Activated T-helper 17 cell treated with anti-CD3 and anti-CD28 coated beads, Interleukin-2, amount 50 U/mL, for 72 hours (primary cell): ENCODE measurements around the gene ABHD11. TPM values are rescaled to one million over a fixed set of nuclear protein-coding genes. Genes with fewer than 3 reads are reported as not detected.
"Not testable (repeated sequence)": the region's sequence is repeated elsewhere in the genome, so short reads cannot be mapped to it uniquely, and the experiment has no call there.

Experiments used
- ATAC-seq: fragments of 150-1000 bp; cut with Tn5 transposase; replicated peaks from 2 replicates; pipeline ENCODE4 v1.10.0; 2021; ENCODE audit warnings: mild to moderate bottlenecking, moderate library complexity
- H3K27ac Mint-ChIP-seq: one replicate; pipeline ENCODE4 v1.8.0; 2022; ENCODE audit warnings: mixed read lengths
- H3K27me3 Mint-ChIP-seq: one replicate; pipeline ENCODE4 v1.8.0; 2022; ENCODE audit warnings: mixed read lengths
- H3K36me3 Mint-ChIP-seq: one replicate; pipeline ENCODE4 v1.8.0; 2022; ENCODE audit warnings: low read depth, mild to moderate bottlenecking, mixed read lengths
- H3K4me1 Mint-ChIP-seq: one replicate; pipeline ENCODE4 v1.8.0; 2022; ENCODE audit warnings: mixed read lengths
- H3K4me3 Mint-ChIP-seq: one replicate; pipeline ENCODE4 v1.8.0; 2022; ENCODE audit warnings: mild to moderate bottlenecking, mixed read lengths
- H3K9me3 Mint-ChIP-seq: one replicate; pipeline ENCODE4 v1.8.0; 2022; ENCODE audit warnings: mixed read lengths
- total RNA-seq, 2 donors: library from RNA; stranded (reverse); gene quantifications; one replicate each; pipeline ENCODE4 v1.2.3, GENCODE V29; 2022

Gene ABHD11
- 10 to 100 TPM; 11.9 to 21.2 TPM for total RNA-seq

GRCh38 chr7:73738612-73739386, at the start of gene ABHD11:
ABHD11 (minus strand) TSS chr7:73738802; CDS start chr7:73738770, 32 bp downstream.
- Mint-ChIP-seq H3K27me3 (no peaks in the 10 kb centered on the region), H3K4me3 (peak within 1 kb of the TSS; percentile 84), H3K4me1 (peaks cover 5% of the 10 kb centered on the region), H3K9me3 (no peaks in the 10 kb centered on the region), H3K27ac (peak within 1 kb of the TSS; percentile 81), H3K36me3 (peaks cover 9% of the 10 kb centered on the region)
- peak; percentile 94 for ATAC-seq

GRCh38 chr7:73787786-73788048, 49.1 kb upstream of the ABHD11 start:
- H3K27me3 Mint-ChIP-seq, H3K4me1 Mint-ChIP-seq, H3K27ac Mint-ChIP-seq, H3K36me3 Mint-ChIP-seq, H3K4me3 Mint-ChIP-seq, ATAC-seq, H3K9me3 Mint-ChIP-seq: not testable (repeated sequence)

GRCh38 chr7:73786588-73786987, 48.0 kb upstream of the ABHD11 start:
- no peaks in the 10 kb centered on the region for H3K9me3 Mint-ChIP-seq
- no peak for ATAC-seq
- no peak overlapping the region for H3K4me3 Mint-ChIP-seq
- no peaks in the 10 kb centered on the region for H3K36me3 Mint-ChIP-seq
- H3K27me3 Mint-ChIP-seq = no peaks in the 10 kb centered on the region
- H3K4me1 Mint-ChIP-seq = no peaks in the 10 kb centered on the region
- no peak overlapping the region for H3K27ac Mint-ChIP-seq

- Mint-ChIP-seq H3K9me3 (no peaks in the 10 kb centered on the region), H3K27me3 (peaks cover 6% of the 10 kb centered on the region), H3K4me1 (no peaks in the 10 kb centered on the region), H3K27ac (no peak overlapping the region), H3K4me3 (no peak overlapping the region), H3K36me3 (no peaks in the 10 kb centered on the region)
- ATAC-seq = no peak
These were observed 40.9 kb upstream of the ABHD11 start for GRCh38 chr7:73779517-73779916.

- no peak for ATAC-seq
- Mint-ChIP-seq H3K36me3 (no peaks in the 10 kb centered on the region), H3K27me3 (peaks cover 6% of the 10 kb centered on the region), H3K27ac (no peak overlapping the region), H3K4me3 (no peak overlapping the region), H3K4me1 (no peaks in the 10 kb centered on the region), H3K9me3 (no peaks in the 10 kb centered on the region)
These were observed 40.3 kb upstream of the ABHD11 start for GRCh38 chr7:73778801-73779389.

- no peak overlapping the region for H3K4me3 Mint-ChIP-seq
- no peaks in the 10 kb centered on the region for H3K9me3 Mint-ChIP-seq
- H3K36me3 Mint-ChIP-seq = no peaks in the 10 kb centered on the region
- H3K27ac Mint-ChIP-seq = no peak overlapping the region
- H3K4me1 Mint-ChIP-seq = no peaks in the 10 kb centered on the region
- ATAC-seq = no peak
- H3K27me3 Mint-ChIP-seq = peaks cover 15% of the 10 kb centered on the region
These were observed 36.3 kb upstream of the ABHD11 start for GRCh38 chr7:73774923-73775322.

- Mint-ChIP-seq H3K4me1 (no peaks in the 10 kb centered on the region), H3K27me3 (peaks cover 13% of the 10 kb centered on the region), H3K27ac (no peak overlapping the region), H3K9me3 (no peaks in the 10 kb centered on the region), H3K36me3 (no peaks in the 10 kb centered on the region), H3K4me3 (no peak overlapping the region)
- ATAC-seq = no peak
These were observed 35.3 kb upstream of the ABHD11 start for GRCh38 chr7:73773700-73774517.

- Mint-ChIP-seq H3K4me1 (no peaks in the 10 kb centered on the region), H3K27ac (no peak overlapping the region), H3K9me3 (no peaks in the 10 kb centered on the region), H3K36me3 (no peaks in the 10 kb centered on the region), H3K4me3 (no peak overlapping the region), H3K27me3 (peaks cover 24% of the 10 kb centered on the region)
- ATAC-seq = no peak
These were observed 32.5 kb upstream of the ABHD11 start for GRCh38 chr7:73770860-73771670.

GRCh38 chr7:73770002-73770859, 31.6 kb upstream of the ABHD11 start, which contains the start of gene CLDN3:
CLDN3 (minus strand) TSS chr7:73770270; CDS start chr7:73770049, 221 bp downstream.
- peak; percentile 33 for ATAC-seq
- peaks cover 24% of the 10 kb centered on the region for H3K27me3 Mint-ChIP-seq
- no peak within 1 kb of the TSS for H3K27ac Mint-ChIP-seq
- H3K4me3 Mint-ChIP-seq = no peak within 1 kb of the TSS
- H3K4me1 Mint-ChIP-seq = no peaks in the 10 kb centered on the region
- no peaks in the 10 kb centered on the region for H3K36me3 Mint-ChIP-seq
- no peaks in the 10 kb centered on the region for H3K9me3 Mint-ChIP-seq

GRCh38 chr7:73769481-73770001, 30.9 kb upstream of the ABHD11 start:
- Mint-ChIP-seq H3K36me3 (no peaks in the 10 kb centered on the region), H3K4me3 (no peak overlapping the region), H3K4me1 (no peaks in the 10 kb centered on the region), H3K27me3 (peaks cover 21% of the 10 kb centered on the region), H3K9me3 (no peaks in the 10 kb centered on the region), H3K27ac (no peak overlapping the region)
- ATAC-seq = no peak

- no peaks in the 10 kb centered on the region for H3K4me1 Mint-ChIP-seq
- H3K27me3 Mint-ChIP-seq = peaks cover 21% of the 10 kb centered on the region
- H3K36me3 Mint-ChIP-seq = no peaks in the 10 kb centered on the region
- H3K4me3 Mint-ChIP-seq = no peak overlapping the region
- H3K27ac Mint-ChIP-seq = no peak overlapping the region
- no peak for ATAC-seq
- no peaks in the 10 kb centered on the region for H3K9me3 Mint-ChIP-seq
These were observed 30.3 kb upstream of the ABHD11 start for GRCh38 chr7:73768641-73769480.

GRCh38 chr7:73766556-73767229, 28.1 kb upstream of the ABHD11 start:
- Mint-ChIP-seq H3K4me1 (no peaks in the 10 kb centered on the region), H3K27me3 (peaks cover 17% of the 10 kb centered on the region)

More at GRCh38 chr7:73766556-73767229, 28.1 kb upstream of the ABHD11 start:
- Mint-ChIP-seq H3K36me3 (no peaks in the 10 kb centered on the region), H3K27ac (no peak overlapping the region), H3K4me3 (no peak overlapping the region), H3K9me3 (no peaks in the 10 kb centered on the region)
- peak; percentile 76 for ATAC-seq
